SU-DHL-6 (cell line): ENCODE results near the gene ZNF148.

Experiments
- H2AFZ ChIP-seq: fragments of 200-600 bp; sonication (generic); 2 replicates; pipeline ENCODE4 v1.6.1; 2014; ENCODE audit warnings: low read depth, mild to moderate bottlenecking, moderate library complexity, mixed read lengths, antibody characterized with exemption, low read length; ENCODE audit not compliant: severe bottlenecking
- H3F3A ChIP-seq: fragments of 200-600 bp; shearing (Covaris generic); 2 replicates; pipeline ENCODE4 v1.6.0; 2016; ENCODE audit warnings: antibody characterized with exemption, mild to moderate bottlenecking; ENCODE audit not compliant: insufficient read depth
- H3K27ac ChIP-seq: fragments of 200-600 bp; sonication (generic); 2 replicates; pipeline ENCODE4 v1.5.1; 2016; ENCODE audit warnings: low read depth, mild to moderate bottlenecking, low read length, moderate library complexity, mixed read lengths
- H3K27me3 ChIP-seq: fragments of 200-600 bp; sonication (generic), shearing (Covaris generic); 2 replicates; pipeline ENCODE4 v1.6.0; 2014; ENCODE audit warnings: mild to moderate bottlenecking, low read length
- H3K36me3 ChIP-seq: fragments of 200-600 bp; sonication (generic); 2 replicates; pipeline ENCODE4 v1.6.1; 2014; ENCODE audit warnings: mild to moderate bottlenecking, low read length, mixed read lengths
- H3K4me2 ChIP-seq: fragments of 300-600, 200-600 bp; shearing (Covaris generic), sonication (generic); 2 replicates; pipeline ENCODE4 v1.6.0; 2014; ENCODE audit warnings: low read length, low read depth, mild to moderate bottlenecking; ENCODE audit not compliant: poor library complexity, severe bottlenecking
- H3K4me3 ChIP-seq: fragments of 200-600 bp; sonication (generic); 2 replicates; pipeline ENCODE4 v1.5.1; 2014; ENCODE audit warnings: antibody characterized with exemption, low read length, mild to moderate bottlenecking, mixed read lengths; ENCODE audit not compliant: insufficient read depth, poor library complexity, severe bottlenecking
- H3K79me2 ChIP-seq: fragments of 200-600 bp; sonication (generic); 2 replicates; pipeline ENCODE4 v1.6.1; 2014; ENCODE audit warnings: mild to moderate bottlenecking, low read length, moderate library complexity; ENCODE audit not compliant: insufficient read depth
- H3K9ac ChIP-seq: fragments of 200-600 bp; sonication (generic); 2 replicates; pipeline ENCODE4 v1.7.0; 2014; ENCODE audit warnings: mild to moderate bottlenecking, low read length
- H3K9me2 ChIP-seq: fragments of 200-600 bp; sonication (generic); replicated peaks from 2 replicates; pipeline ENCODE4 v1.6.1; 2014; ENCODE audit warnings: low read length; ENCODE audit not compliant: insufficient read depth
- H3K9me3 ChIP-seq: fragments of 200-600 bp; sonication (generic); 2 replicates; pipeline ENCODE4 v1.6.1; 2014; ENCODE audit warnings: low read length, mixed read lengths; ENCODE audit not compliant: insufficient read depth
- H4K20me1 ChIP-seq: fragments of 200-600 bp; sonication (generic); 2 replicates; pipeline ENCODE4 v1.6.1; 2014; ENCODE audit warnings: low read depth, mild to moderate bottlenecking, antibody characterized with exemption, low read length, moderate library complexity, mixed read lengths
- EZH2phosphoT487 ChIP-seq: fragments of 200-600 bp; sonication (generic), shearing (Covaris generic); conservative IDR thresholded peaks from 2 replicates; pipeline ENCODE4 v1.6.1; 2018; ENCODE audit warnings: mild to moderate bottlenecking, antibody characterized with exemption, low read length, moderate library complexity, mixed read lengths
- TF ChIP-seq, protein P1 (sequence below): fragments of 200-600 bp; sonication (generic); IDR thresholded peaks from one replicate; pipeline ENCODE4 v1.5.1; 2017; ENCODE audit warnings: antibody characterized with exemption, mild to moderate bottlenecking, low read length, moderate library complexity; ENCODE audit not compliant: insufficient read depth, poor library complexity, severe bottlenecking

Gene ZNF148

DNA sequence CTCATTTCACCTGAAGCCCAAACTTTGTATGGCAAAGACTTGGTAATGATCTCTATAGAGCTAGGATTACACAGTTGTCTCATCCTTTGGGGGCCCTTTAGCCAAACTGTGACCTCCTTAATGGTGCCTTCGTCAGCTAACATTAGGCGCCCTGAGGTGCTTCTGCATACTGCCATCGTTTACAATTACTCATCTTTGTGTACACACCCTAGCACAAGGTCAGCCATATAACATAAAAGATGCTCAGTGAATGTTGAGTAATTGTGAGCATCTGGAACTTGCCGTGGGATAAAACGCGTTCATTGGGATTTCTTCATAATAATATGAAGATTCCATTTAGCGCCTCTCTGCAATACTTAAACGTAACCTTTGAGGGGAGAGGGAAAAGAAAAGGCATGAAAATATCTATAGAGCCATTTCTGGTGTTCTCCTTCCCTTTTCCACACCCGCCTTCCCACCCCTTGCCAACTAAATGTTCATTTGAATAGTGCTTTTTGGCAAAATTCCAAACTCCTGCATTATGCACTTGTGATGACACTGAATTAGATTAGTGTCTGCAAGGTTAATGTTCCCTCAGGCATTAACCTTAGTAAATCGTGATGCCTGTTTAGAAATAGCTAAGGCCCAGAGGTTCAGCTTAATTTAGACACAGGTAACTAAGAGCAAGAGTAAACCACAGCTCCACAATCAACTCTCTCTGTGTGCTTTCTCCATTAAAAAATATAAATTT, 990 bp upstream of the ZNF148 start:
- Histone ChIP-seq H3K4me3 (peak overlapping the region; percentile 97), H3K9ac (peak overlapping the region; percentile 82), H3F3A (no peaks in the 10 kb centered on the region), H4K20me1 (peaks cover 9% of the 10 kb centered on the region; the same call in 1 of the 2 replicates), H3K9me2 (no peaks in the 10 kb centered on the region), H3K36me3 (no peaks in the 10 kb centered on the region; the same call in 1 of the 2 replicates), H3K27me3 (no peaks in the 10 kb centered on the region), H3K9me3 (no peaks in the 10 kb centered on the region), H3K79me2 (peaks cover 37% of the 10 kb centered on the region), H2AFZ (peak overlapping the region; percentile 87), H3K4me2 (peak overlapping the region; percentile 72), H3K27ac (no peak overlapping the region)
- no peak for TF ChIP-seq EZH2phosphoT487
- TF ChIP-seq, protein P1, sequence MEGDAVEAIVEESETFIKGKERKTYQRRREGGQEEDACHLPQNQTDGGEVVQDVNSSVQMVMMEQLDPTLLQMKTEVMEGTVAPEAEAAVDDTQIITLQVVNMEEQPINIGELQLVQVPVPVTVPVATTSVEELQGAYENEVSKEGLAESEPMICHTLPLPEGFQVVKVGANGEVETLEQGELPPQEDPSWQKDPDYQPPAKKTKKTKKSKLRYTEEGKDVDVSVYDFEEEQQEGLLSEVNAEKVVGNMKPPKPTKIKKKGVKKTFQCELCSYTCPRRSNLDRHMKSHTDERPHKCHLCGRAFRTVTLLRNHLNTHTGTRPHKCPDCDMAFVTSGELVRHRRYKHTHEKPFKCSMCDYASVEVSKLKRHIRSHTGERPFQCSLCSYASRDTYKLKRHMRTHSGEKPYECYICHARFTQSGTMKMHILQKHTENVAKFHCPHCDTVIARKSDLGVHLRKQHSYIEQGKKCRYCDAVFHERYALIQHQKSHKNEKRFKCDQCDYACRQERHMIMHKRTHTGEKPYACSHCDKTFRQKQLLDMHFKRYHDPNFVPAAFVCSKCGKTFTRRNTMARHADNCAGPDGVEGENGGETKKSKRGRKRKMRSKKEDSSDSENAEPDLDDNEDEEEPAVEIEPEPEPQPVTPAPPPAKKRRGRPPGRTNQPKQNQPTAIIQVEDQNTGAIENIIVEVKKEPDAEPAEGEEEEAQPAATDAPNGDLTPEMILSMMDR: no peak

DNA sequence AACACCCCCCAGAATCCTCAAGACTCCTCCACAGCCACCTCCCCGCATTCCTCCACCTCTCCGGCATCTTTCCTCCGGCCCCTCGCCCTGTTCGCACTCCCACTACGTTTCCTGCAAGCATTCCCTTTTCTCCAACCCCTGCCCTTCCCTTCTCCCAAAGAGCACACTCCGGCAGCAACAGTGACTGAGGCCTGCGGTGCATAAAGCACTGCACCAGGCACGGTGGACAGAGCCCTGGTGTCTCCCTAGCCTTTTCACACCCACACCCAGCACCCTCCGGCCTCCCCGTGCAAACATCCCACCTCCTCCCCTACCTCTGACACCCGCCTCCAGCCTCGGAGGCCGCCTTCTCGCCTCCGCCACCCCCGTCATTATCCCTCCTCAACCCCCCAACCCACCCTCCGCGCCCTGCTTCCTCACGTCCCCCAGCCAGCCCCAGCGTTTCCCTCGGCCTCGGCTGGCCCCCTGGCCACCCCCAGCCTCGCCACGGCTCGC, 577 bp downstream of the ZNF148 start:
- H3F3A ChIP-seq: no peaks in the 10 kb centered on the region
- TF ChIP-seq, protein P1: no peak
- TF ChIP-seq EZH2phosphoT487: no peak
- no peaks in the 10 kb centered on the region for H3K9me2 ChIP-seq
- H3K36me3 ChIP-seq: no peaks in the 10 kb centered on the region; the same call in 1 of the 2 replicates
- H4K20me1 ChIP-seq: peaks cover 15% of the 10 kb centered on the region
- H3K4me3 ChIP-seq: peak overlapping the region; percentile 97
- peaks cover 53% of the 10 kb centered on the region for H3K79me2 ChIP-seq
- H2AFZ ChIP-seq: no peak overlapping the region
- peak overlapping the region; percentile 82 for H3K9ac ChIP-seq
- H3K4me2 ChIP-seq: peak overlapping the region; percentile 72
- peak overlapping the region; percentile 33 for H3K27ac ChIP-seq
- H3K9me3 ChIP-seq: no peaks in the 10 kb centered on the region
- no peaks in the 10 kb centered on the region for H3K27me3 ChIP-seq

DNA sequence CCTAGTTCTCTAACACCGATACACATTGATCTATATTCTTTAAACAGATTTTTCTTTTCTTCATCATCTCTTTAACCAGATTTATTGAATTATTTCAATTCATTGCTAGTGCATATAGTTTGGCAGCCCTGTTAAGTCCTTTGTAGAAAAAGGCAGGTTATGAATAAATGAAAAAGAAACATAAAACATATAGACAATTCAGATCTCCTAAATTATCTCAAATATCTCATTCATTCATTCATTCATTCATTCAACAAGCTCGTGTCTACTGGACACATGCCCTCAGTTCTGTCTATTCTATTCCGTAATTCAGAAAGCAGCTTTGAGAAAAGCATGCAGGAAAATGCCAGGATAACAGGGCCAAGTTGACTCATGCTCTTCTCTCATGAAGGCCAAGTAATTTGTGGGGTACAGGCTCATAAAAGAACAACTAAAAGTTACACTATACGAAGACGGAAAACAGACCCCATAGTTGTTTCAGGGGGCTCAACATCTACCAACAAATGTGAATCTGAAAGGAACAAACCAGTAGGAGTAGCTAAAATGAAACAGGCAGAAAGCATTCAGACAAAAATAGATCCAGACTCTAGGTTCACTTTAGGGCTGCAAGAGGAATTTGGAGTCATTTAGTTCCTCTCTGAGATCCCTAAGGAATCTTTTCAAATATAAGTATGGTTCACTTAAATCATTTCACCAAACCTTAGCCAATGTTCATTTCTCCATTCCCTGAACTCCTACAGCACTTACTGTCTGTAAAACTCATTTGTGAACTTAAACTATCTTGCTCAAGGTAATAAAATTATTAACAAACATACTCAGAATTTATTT, 7.5 kb downstream of the ZNF148 start:
- H3K9me2 ChIP-seq: no peaks in the 10 kb centered on the region
- no peaks in the 10 kb centered on the region for H3K27me3 ChIP-seq
- H4K20me1 ChIP-seq: peaks cover 57% of the 10 kb centered on the region
- H3K27ac ChIP-seq: no peak overlapping the region
- H3F3A ChIP-seq: no peaks in the 10 kb centered on the region
- no peak overlapping the region for H3K9ac ChIP-seq
- no peak overlapping the region for H3K4me3 ChIP-seq
- no peak overlapping the region for H3K4me2 ChIP-seq
- no peaks in the 10 kb centered on the region; the same call in 1 of the 2 replicates for H3K36me3 ChIP-seq
- no peaks in the 10 kb centered on the region for H3K9me3 ChIP-seq
- H3K79me2 ChIP-seq: peaks cover 100% of the 10 kb centered on the region
- no peak for TF ChIP-seq EZH2phosphoT487
- TF ChIP-seq, protein P1: no peak
- no peak overlapping the region for H2AFZ ChIP-seq
